HPDE6-E6E7 (cell line): ENCODE measurements around the gene TRAPPC3.
A peak's percentile ranks its signal among the peaks of the same experiment; 100 is the strongest.
"Not testable (repeated sequence)": the region's sequence is repeated elsewhere in the genome, so short reads cannot be mapped to it uniquely, and the experiment has no call there.

Experiments used
- DNase-seq: peaks from one replicate; pipeline ENCODE4 v3.0.0; 2011; ENCODE audit warnings: missing footprints; ENCODE audit errors: extremely low spot score

The TRAPPC3 gene

GRCh38 chr1:36166938-36167905 lies 17.9 kb upstream of the TRAPPC3 start:
- no peak for DNase-seq

DNA sequence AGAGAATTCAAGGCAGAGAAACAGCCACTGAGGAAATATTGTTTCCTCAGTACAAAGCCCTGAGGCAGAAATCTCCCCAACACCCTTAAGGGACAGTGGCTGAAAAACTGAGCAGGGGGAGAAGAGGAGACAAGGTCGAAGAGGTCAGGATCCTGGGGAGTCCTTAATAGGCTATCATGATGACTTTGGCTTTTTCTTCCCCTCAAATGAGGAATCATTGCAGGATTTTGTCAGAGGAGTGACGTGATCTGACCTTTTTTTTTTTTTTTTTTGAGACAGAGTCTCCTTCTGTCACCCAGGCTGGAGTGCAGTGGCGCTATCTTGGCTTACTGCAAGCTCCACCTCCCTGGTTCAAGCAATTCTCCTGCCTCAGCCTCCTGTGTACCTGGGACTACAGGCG lies 16.9 kb upstream of the TRAPPC3 start:
- DNase-seq, result no peak

GRCh38 chr1:36165145-36165544 lies 15.9 kb upstream of the TRAPPC3 start:
- DNase-seq, result no peak

- no peak for DNase-seq
These were observed 15.1 kb upstream of the TRAPPC3 start for GRCh38 chr1:36164361-36164760.

DNA sequence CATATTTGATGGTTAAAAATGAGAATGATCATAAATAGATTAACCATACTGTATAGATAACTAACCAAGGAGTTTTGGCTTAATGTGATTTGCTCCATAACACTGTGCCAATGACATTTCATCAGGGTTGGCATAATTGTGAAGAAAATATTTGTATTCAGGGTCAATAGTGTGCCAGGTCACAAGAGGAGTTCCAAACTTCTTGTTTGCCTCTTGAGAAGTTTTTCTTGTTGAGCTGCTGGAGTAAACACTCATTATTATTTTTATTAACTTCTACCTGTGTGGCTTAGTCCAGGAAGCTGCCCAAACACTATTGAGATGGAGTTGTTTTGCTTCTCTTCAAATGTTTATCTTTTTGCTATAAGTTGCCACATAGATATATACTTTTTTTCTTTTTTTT lies 14.1 kb upstream of the TRAPPC3 start:
- no peak for DNase-seq

DNA sequence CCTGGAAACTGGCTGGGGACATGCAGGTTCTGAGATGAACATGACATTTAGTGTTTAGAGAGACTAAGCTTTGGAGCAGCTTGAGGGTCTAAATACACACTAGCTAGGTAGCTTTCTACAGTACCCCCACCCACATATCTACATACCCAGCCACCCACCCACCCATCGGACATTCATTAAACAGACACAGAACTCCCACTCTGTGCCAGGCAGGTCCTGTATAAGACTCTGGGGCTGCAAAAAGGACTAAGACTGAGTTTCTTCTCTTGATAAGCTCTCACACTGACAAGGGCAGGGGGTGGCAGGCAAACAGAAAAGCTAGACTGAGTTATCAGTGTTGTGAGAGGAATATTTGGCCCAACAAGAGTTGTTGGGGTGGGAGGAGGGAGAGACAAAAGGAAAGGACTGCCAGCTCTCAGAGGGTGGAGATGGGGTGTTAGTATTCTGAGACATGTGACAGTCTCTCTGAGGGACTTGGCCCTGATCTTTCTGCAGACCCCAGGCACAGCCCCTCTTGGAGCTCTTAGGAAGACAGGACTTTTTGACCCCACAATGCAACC lies 13.5 kb upstream of the TRAPPC3 start:
- DNase-seq, result no peak

- peak; percentile 78 for DNase-seq
These were observed 12.6 kb upstream of the TRAPPC3 start for GRCh38 chr1:36161641-36162531.

- no peak for DNase-seq
These were observed 11.7 kb upstream of the TRAPPC3 start for GRCh38 chr1:36160949-36161485.

- no peak for DNase-seq
These were observed 11.2 kb upstream of the TRAPPC3 start for GRCh38 chr1:36160388-36160948.

- DNase-seq, result no peak
These were observed 10.5 kb upstream of the TRAPPC3 start for GRCh38 chr1:36159614-36160387.

DNA sequence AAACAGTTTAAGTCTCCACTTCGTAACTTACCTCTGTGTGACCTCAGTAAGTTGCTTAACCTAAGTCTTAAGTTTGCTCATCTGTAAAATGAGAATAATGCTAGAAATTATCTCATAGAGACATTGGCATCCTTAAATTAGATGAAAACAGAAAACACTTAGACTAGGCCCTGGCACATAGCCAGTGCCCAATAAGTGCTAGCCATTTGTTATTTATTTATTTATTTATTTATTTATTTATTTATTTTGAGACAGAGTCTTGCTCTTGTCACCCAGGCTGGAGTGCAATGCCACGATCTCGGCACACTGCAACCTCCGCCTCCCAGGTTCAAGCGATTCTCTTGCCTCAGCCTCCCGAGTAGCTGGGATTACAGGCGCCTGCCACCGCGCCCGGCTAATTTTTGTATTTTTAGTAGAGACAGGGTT lies 9.6 kb upstream of the TRAPPC3 start:
- DNase-seq, result not testable (repeated sequence)

- no peak for DNase-seq
These were observed 8.9 kb upstream of the TRAPPC3 start for GRCh38 chr1:36157973-36158826.

- DNase-seq, result no peak
These were observed 8.0 kb upstream of the TRAPPC3 start for GRCh38 chr1:36157115-36157903.

DNA sequence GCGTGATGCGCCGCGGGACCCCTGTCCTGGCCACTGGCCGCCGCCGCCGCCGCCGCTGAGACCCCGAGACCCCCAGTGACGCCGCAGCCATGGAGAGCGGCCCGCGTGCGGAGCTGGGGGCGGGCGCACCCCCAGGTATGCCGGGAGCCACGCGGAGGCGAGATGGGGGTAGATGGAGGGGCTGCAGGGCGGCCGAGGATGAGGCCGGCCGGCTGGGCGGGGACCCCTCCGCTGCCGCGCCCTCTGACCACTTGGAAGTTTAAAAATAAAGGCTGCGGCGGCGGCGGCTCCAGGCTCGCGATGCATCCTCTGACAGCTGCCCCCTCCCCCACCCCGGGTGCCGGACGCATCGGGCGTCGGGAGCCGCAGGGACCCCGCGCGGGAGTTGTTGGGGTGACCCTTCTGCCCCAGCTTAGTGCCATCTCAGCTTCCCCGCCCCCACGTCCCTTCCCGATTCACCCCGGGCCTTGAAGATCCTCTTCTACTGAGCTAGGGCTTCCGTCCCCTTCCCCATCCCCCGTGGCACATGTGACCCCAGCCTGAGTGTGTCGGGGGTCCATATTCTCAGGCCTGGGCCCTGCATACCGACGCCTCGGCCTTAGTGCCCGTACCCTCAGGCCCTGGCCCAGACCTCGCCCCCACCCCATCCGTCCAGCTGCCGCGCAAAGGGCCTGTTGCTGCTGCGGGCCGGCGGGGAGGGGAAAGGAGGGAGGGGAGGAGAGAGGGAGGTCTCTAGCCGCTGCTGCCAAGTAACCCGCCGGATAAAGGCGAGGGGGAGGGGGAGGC lies 7.2 kb upstream of the TRAPPC3 start:
- no peak for DNase-seq

- DNase-seq, result peak; percentile 69
These were observed 6.4 kb upstream of the TRAPPC3 start, which contains the start of gene MAP7D1 for GRCh38 chr1:36155408-36156328. Gene MAP7D1 (plus strand): TSS chr1:36156160. CDS start chr1:36156418, 258 bp downstream.

- DNase-seq, result no peak
These were observed 5.6 kb upstream of the TRAPPC3 start for GRCh38 chr1:36154765-36155407.
